BE2C (cell line): Measurements from ENCODE around the gene CC2D1B.
"Not testable (repeated sequence)": the region's sequence is repeated elsewhere in the genome, so short reads cannot be mapped to it uniquely, and the experiment has no call there.

ENCODE experiments used
- DNase-seq: peaks from one replicate; pipeline ENCODE4 v3.0.0-alpha.2; 2020
- H3K27me3 ChIP-seq: fragments of 250-450 bp; sonication (Bioruptor Pico); 2 replicates; pipeline ENCODE4 v1.5.1; 2020; ENCODE audit warnings: mild to moderate bottlenecking
- H3K36me3 ChIP-seq: fragments of 250-450 bp; sonication (Bioruptor Pico); 2 replicates; pipeline ENCODE4 v1.5.1; 2020; ENCODE audit warnings: mild to moderate bottlenecking
- H3K4me1 ChIP-seq: fragments of 250-450 bp; sonication (Bioruptor Pico); 2 replicates; pipeline ENCODE4 v1.5.1; 2020
- H3K4me3 ChIP-seq: 2 replicates; pipeline ENCODE4 v1.5.1; 2011; ENCODE audit warnings: low read depth, low read length
- H3K9me3 ChIP-seq: fragments of 250-450 bp; sonication (Bioruptor Pico); 2 replicates; pipeline ENCODE4 v1.5.1; 2020
- TF ChIP-seq, protein P1 (sequence below): IDR thresholded peaks from 2 replicates; pipeline ENCODE4 v1.5.1; 2012; ENCODE audit warnings: mild to moderate bottlenecking, low read depth, low read length

Gene CC2D1B

DNA sequence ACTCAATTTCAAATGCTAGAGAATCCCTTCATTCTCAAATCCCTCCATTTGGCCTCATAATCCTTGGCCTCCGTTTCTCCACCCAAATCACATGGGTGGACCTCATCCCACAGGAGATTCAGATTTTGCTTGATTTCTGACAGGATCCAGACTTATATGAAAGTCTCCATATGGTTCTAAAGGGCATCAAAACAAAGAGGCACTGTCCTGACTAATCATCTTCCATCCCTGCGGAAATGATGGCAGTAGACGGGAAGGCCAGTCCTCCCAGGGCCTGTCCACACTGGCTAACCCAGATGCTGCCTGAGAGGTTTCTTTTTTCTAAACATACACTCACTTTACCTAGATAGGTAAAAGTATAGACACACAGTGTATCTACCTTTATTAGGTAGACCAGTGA lies 19.4 kb upstream of the CC2D1B start:
- Histone ChIP-seq H3K36me3 (peaks cover 6% of the 10 kb centered on the region), H3K27me3 (no peaks in the 10 kb centered on the region)
- no peak for DNase-seq

DNA sequence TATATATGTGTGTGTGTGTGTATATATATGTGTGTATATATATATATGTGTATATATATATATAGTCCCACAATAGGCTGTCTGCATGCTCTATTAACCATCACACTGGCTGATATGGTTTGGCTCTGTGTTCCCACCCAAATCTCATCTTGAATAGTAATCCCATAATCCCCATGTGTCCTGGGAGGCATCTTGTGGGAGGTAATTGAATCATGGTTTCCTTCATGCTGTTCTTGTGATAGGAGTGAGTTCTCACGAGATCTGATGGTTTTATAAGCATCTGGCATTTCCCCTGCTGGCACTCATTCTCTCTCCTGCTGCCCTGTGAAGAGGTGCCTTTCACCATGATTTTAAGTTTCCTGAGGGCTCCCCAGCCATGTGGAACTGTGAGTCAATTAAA lies 3.8 kb upstream of the CC2D1B start:
- not testable (repeated sequence) for H3K36me3 ChIP-seq, H3K9me3 ChIP-seq, H3K4me3 ChIP-seq, DNase-seq, H3K4me1 ChIP-seq, H3K27me3 ChIP-seq

More for the DNA sequence above, 19.4 kb upstream of the CC2D1B start:
- H3K9me3 ChIP-seq: no peaks in the 10 kb centered on the region
- H3K4me1 ChIP-seq: no peaks in the 10 kb centered on the region
- TF ChIP-seq, protein P1, sequence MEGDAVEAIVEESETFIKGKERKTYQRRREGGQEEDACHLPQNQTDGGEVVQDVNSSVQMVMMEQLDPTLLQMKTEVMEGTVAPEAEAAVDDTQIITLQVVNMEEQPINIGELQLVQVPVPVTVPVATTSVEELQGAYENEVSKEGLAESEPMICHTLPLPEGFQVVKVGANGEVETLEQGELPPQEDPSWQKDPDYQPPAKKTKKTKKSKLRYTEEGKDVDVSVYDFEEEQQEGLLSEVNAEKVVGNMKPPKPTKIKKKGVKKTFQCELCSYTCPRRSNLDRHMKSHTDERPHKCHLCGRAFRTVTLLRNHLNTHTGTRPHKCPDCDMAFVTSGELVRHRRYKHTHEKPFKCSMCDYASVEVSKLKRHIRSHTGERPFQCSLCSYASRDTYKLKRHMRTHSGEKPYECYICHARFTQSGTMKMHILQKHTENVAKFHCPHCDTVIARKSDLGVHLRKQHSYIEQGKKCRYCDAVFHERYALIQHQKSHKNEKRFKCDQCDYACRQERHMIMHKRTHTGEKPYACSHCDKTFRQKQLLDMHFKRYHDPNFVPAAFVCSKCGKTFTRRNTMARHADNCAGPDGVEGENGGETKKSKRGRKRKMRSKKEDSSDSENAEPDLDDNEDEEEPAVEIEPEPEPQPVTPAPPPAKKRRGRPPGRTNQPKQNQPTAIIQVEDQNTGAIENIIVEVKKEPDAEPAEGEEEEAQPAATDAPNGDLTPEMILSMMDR: no peak
- no peak overlapping the region for H3K4me3 ChIP-seq

DNA sequence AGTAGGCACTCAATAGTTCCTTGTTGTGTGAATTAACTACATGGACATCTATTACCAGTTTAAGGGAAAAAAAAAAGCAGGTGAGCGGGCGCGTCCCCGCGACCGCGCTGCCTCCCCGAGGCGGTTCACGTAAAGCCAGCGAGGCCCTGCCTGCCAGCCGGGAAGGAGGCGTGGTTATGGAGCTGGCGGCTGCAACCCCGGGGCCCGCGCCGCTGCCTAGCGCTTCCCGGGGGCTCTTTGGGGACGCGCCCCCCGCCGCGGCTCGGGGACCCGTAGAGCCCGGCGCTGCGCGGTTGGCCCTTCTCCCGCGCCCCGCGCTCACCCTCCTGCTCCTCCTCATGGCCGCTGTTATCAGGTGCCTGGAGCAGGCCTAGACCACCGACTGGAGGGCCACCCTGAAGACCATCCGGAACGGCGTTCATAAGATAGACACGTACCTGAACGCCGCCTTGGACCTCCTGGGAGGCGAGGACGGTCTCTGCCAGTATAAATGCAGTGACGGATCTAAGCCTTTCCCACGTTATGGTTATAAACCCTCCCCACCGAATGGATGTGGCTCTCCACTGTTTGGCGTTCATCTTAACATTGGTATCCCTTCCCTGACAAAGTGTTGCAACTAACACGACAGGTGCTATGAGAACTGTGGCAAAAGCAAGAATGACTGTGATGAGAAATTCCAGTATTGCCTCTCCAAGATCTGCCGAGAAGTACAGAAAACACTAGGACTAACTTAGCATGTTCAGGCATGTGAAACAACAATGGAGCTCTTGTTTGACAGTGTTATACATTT lies 2.6 kb upstream of the CC2D1B start:
- H3K36me3 ChIP-seq: no peaks in the 10 kb centered on the region
- H3K4me1 ChIP-seq: no peaks in the 10 kb centered on the region
- H3K9me3 ChIP-seq: no peaks in the 10 kb centered on the region
- H3K27me3 ChIP-seq: no peaks in the 10 kb centered on the region
- DNase-seq: peak; percentile 62
- peak overlapping the region; percentile 51 for H3K4me3 ChIP-seq
- TF ChIP-seq, protein P1: no peak

DNA sequence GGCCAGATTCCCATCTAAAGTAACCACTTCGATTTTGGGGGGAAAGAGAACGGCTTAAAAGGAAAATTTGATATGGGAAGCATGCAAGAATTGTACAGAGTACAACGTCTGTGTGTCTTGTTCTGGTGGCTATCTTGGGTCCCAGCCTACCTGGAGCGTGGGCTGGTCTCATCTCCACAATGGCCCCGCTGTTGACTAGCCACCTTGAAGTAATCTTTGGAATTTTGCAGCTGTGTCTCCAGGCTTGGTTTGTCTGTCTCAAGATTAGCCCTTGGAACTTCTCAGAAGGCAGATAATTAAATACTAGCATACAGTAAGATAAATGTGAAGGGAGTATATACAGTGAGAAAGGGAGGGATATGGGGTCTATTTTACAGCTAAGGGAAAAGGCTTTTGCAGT lies 1.3 kb upstream of the CC2D1B start:
- H3K4me3 ChIP-seq: no peak overlapping the region
- H3K27me3 ChIP-seq: no peaks in the 10 kb centered on the region
- no peaks in the 10 kb centered on the region for H3K36me3 ChIP-seq
- no peaks in the 10 kb centered on the region for H3K9me3 ChIP-seq
- H3K4me1 ChIP-seq: no peaks in the 10 kb centered on the region
- TF ChIP-seq, protein P1: no peak
- DNase-seq: no peak

DNA sequence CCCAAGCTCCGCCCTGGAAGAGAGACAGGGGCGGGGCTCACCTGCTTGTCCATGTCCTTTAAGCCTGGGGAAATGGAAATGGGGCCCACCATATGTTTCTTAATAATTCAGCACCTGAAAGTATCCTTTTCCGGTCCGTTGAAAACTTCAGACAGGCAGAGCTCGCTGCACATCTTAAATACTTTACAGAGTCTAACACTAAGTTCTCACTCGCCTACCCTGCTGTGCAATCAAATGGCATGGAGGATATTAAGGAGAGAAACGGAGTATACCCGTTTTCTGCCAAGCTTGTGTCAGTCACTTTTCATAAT lies 467 bp upstream of the CC2D1B start:
- TF ChIP-seq, protein P1: no peak
- no peak for DNase-seq
- H3K27me3 ChIP-seq: no peaks in the 10 kb centered on the region
- no peaks in the 10 kb centered on the region for H3K4me1 ChIP-seq
- H3K36me3 ChIP-seq: no peaks in the 10 kb centered on the region
- peak overlapping the region; percentile 76 for H3K4me3 ChIP-seq
- no peaks in the 10 kb centered on the region for H3K9me3 ChIP-seq

DNA sequence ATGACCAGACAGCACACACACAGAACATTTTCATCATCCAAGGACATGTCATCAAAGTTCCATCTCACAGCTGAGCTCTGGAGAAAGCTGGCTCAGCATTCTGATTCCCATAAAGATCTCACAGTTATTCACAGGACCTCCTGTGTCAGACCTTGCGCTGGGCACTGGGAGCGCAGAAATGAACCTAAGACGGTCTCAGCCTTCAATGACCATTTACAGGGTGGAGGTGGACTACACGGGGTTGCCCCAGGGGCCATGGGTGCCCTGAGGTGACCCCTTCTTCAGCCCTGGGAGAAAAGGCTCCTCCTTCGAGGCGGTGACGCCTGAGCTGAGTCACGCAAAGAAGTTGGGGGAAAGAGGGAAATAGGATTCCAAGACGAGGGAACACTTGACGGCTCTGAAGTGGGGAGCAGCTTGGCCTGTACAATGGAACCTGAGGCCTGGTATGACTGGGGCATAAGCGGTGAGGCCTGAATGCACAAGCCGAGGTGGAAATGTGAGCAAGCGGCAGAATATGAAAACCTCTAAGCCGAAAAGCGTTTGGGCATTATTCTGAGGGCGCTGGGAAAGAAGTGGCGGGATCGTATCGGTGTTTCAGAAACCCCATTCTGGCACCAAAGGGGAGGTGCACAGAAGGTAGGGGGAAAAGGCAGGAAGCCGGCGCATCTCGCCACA lies 797 bp downstream of the CC2D1B start:
- Histone ChIP-seq H3K4me3 (peak overlapping the region; percentile 76), H3K36me3 (no peaks in the 10 kb centered on the region), H3K27me3 (no peaks in the 10 kb centered on the region), H3K4me1 (no peaks in the 10 kb centered on the region), H3K9me3 (no peaks in the 10 kb centered on the region)
- TF ChIP-seq, protein P1: no peak
- DNase-seq: no peak
